HG02763 (cell line): ENCODE measurements around the gene CREB3L2.
"Not testable (repeated sequence)": the region's sequence is repeated elsewhere in the genome, so short reads cannot be mapped to it uniquely, and the experiment has no call there.

Source experiments
- ATAC-seq: cut with Tn5 transposase; IDR thresholded peaks from one replicate; pipeline ENCODE4 v1.9.1; 2021; ENCODE audit warnings: mild to moderate bottlenecking, moderate library complexity; ENCODE audit not compliant: unreplicated experiment

The CREB3L2 gene

DNA sequence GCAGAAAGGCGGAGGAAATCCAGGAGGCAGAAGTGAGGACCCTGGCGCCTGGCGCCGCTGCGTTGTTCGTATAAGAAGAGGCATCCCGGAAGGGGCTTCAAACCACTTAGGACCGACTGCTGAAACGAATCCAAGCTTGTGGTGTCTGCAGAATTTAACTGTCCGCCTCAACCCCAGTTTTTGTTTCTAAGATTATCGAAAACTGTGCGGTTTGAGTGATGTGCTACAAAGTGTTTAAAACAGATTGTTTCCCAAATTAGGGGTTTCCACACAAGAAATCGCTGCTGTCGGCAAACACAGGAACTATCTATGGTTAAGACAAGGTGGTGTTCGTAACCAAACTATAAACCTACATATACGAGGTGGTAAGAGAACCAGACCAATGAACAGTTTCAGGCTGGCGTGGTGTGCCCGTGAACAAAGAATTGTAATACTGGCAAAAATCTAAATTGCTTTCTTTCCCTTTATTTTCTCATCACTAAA is 154.3 kb downstream of the CREB3L2 start:
- no peak for ATAC-seq

DNA sequence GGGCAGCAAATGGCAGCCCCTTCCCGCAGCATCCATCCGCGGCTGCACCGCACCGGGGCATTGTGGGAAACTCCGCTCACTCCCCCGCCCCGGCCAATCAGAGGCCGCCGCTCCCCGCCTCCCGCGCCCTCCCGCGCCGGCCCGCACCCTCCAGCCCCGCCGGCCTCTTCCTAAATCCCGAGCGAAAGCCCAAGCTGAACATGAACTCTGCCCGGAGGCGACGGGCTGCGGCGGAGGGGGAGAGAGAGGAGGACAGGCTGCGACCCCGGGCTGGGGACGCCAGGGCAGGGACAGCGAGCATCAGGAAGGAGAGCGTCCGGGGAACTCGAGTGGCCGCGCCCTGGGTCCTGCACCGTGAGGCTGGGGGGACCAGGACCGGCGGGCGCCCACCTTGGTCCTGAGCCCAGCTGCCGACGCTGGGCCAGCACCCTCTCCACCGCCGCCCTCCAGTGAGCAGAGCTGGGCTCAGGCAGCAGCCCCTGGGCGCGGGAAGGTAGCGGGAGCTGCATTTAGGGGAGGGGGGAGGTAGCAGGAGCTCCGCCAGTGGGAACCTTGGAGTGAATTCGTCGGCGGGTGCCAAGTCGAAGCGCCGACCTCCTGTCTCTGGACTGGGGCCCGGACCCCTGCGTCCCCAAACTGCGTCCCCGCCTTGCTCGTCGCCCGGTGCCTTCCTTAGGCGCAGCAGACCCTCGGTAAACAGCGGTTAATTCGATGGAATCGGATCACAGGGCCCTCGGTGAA is 154.9 kb downstream of the CREB3L2 start, which contains the start of gene DGKI:
Gene DGKI, minus strand, starts transcription at position 148 of the 741 bp plus-strand sequence.
- no peak for ATAC-seq

DNA sequence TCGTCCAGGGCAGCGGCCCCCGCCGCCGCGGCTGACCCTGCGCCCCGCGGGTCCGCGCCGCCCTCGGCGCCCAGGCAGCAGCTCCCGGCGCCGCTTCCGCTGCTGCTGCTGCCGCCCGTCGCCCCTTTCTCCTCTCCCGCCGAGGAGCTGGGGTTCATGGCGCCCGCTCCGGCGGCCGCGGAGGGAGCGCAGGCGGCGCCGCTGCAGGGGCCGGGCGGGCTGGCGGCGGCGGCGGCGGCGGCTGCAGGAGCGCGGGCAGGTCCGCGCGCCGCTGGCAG is 155.4 kb downstream of the CREB3L2 start:
- ATAC-seq = no peak

DNA sequence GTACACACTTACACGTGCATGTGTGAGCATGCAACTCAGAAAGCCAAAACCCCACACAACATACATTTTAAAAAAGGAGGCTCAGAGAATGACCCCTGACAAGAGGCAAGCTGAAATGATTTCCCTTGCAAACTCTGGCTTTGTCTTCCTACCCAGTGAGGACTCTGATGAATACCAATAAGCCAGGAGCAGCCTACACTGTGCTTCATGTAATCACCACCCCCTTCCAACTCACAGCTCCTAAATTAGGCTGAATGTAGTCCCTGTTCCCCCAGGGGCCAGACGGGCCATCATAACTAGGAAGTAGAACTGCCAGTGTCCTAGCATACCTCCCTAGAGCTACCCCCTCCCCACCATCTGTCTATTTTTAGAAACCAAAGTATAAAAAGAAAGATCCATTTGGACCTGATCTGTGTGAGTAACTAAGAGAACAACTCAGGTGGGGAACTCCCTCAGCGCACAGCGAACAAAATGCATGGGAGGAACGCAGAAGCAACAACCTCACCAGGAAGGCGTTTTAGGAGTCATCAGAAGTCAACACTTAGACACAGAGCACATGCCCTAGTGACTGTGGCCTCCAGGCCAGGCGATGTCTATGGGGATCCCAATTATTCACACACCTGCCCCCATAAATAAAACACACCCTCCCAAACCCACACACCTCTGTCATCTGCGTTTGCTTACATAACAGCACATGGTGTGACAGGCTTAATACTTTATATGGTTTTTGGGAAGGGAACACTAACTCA is 157.0 kb downstream of the CREB3L2 start:
- no peak for ATAC-seq

DNA sequence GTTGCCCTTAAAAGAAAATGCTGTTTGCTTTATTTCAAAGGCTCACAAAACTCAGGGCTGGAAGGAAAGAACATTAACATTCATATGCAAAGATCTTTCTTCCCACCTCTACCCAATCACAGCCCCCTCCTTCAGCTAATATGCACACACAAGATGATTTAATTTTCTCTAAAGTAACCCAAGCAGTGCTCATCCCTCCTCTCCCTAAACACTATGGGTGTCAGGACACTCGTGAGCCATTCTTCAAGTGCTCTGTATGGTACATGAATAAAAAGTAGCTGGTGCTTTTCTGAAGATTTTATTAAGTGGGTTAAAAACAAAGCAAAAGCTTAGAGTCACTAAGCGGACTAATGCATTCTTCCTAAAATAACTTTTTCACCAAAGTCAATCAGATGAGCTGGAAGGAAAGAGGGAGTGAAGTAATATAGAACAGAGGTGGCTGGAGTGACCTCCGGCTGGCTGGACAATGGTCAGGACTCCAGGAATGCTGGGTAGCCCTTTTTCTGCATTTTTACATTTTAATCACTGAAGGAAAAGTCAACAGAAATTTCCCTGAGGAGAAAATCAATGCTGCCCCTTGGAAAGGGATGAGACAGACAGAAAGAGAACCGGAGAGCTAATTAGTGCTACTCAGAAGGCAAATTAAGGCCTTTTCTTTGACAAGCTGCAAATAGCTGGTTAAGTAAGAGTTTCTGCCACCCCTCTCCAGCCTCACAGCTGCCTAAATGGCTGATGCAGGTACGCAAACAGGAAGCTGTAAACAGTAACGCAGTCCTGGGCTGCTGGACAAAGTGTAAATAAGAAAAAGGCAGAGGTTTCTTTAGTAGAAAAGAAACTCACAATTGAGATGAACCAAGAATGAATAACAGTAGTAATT is 161.7 kb downstream of the CREB3L2 start:
- ATAC-seq = no peak

DNA sequence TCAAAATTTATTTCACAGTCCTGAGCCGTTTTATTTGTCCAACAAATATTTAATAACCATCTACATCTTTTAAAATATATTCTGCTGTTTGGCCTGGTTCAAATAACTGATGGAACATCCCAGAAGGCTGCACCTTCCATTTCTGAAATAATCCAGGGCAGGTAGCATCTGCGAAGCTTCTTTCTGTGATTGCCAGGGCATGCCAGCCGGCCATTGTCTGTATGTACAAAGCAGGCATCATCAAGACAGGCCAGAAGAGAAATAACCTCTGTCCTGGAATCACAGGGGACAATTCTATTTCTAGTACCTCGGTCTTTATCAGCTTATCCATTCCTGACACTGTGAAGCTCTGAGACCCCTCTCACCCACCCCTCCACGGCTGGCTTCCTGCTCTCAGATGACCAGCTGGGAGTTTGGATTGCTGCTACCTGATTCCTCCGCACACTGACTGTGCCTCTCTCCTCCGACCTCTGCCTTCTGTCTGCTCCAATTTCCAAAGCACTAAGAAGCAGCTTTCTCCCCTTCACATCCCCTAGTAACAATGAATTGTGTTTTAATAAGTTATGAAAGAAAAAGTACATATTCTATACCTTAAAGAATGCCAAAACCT is 163.1 kb downstream of the CREB3L2 start:
- ATAC-seq = no peak

DNA sequence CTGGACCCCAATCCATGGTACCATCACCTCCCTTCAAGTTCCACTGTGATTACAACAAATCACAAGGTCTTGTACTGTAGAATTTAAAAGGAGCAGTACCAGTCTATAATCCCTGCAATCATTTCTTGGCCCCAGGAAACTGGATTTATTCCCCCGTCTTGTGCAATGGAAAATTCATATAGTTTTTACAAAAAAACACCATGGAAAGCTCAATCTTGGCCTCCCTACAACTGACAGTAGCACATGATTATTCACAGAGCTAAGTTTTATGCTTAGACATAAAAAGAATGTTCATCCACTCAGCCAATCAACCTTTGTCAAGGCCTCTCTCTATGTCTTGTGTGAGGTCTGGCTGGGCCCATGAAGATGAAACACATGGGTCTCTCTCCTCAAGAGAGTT is 165.3 kb downstream of the CREB3L2 start:
- ATAC-seq = no peak

DNA sequence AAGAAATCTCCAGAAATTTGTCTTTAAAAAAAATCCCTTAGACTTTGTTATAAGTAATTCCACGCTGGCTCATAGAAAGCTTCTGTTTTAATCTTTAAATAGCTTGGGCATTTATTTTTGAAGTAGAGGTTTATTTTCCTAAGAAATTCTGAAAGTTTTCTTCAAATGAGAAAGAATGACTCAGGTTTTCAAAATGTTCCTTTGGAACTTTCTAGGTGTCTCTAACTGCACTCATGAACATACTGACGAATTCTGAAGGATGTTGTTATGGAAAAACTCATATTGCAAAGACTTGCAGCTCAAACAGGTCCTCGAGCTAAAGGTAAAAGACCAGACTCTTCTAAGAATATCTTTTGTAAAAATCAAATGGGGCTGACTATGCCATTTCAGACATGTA is 165.8 kb downstream of the CREB3L2 start:
- ATAC-seq = no peak

DNA sequence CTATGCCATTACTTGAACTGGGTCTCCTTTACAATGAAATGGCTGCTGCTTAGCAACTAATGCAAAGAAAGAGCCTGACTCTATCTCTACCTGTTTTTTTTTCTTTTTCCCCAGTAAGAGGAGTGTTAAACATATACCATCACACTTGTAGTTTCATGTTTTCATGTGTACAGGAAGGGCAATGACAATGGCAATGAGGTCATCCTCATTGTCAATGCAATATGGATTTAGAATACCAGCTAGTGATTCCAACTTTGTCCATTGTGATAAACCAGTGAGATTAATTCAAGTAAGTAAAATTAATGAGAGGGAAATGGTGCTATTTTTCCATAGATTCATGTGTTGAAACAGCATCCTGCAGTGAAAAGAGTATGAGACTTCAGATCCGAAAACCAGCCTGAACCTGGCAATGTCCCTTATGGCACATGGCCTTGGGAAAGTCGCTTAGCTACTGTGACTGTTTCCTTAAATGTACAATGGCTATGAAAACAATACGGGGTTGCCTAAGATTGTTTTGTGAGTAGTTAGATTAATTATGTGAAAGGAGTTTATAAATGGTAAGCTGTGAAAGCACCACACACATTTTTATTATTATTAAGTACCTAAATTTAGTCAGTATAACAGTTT is 166.3 kb downstream of the CREB3L2 start:
- ATAC-seq = no peak

DNA sequence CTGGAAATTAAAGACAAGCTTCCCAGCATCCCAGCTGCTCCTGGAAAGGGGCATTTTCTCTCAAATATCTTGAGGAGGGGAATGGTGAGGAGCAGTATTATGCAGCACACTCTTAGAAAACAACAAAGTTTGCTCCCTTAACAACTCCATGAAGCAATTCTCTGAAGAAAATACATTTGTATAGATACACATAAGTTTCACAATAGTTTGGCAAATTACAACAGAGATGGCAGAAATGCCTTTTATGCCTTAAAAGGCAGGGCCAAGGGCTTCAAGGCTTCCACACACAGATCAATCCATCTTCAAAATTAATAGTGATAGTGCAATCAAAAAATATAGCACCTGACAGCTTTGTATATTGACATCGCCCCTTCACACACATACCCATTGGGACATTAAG is 167.3 kb downstream of the CREB3L2 start:
- no peak for ATAC-seq

DNA sequence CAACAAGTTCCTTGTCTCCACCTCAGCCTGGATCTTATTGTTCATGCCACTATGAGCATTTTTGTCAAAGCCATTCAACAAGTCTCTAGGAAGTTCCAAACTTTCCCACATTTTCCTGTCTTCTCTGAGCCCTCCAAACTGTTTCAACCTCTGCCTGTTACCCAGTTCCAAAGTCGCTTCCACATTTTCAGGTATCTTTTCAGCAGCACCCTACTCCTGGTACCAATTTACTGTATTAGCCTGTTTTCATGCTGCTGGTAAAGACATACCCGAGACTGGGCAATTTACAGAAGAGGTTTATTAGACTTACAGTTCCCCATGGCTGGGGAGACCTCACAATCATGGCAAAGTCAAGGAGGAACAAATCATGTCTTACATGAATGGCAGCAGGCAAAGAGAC is 168.9 kb downstream of the CREB3L2 start:
- not testable (repeated sequence) for ATAC-seq

DNA sequence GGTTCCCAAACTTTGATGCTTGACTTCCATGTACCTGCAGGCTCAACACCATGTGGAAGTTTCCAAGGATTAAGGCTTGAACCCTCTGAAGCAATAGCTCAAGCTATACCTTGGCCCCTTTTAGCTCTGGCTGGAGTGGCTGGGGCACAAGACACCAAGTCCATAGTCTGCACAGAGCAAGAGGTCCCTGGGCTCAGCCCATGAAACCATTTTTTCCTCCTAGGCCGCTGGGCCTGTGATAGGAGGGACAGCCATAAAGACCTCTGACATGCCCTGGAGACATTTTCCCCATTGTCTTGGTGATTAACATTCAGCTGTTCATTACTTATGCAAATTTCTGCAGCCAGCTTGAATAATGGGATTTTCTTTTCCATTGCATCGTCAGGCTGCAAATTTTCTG is 169.5 kb downstream of the CREB3L2 start:
- no peak for ATAC-seq

DNA sequence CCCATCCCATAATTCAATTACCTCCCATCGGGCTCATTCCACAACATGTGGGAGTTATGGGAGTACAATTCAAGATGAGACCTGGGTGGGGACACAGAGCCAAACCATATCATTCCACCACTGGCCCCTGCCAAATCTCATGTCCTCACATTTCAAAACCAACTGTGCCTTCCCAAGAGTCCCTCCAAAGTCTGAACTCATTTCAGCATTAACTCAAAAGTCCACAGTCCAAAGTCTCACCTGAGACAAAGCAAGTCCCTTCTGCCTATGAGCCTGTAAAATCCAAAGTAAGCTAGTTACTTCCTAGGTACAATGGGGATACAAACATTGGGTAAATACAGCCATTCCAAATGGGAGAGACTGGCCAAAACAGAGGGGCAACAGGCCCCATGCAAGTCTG is 170.3 kb downstream of the CREB3L2 start:
- not testable (repeated sequence) for ATAC-seq

DNA sequence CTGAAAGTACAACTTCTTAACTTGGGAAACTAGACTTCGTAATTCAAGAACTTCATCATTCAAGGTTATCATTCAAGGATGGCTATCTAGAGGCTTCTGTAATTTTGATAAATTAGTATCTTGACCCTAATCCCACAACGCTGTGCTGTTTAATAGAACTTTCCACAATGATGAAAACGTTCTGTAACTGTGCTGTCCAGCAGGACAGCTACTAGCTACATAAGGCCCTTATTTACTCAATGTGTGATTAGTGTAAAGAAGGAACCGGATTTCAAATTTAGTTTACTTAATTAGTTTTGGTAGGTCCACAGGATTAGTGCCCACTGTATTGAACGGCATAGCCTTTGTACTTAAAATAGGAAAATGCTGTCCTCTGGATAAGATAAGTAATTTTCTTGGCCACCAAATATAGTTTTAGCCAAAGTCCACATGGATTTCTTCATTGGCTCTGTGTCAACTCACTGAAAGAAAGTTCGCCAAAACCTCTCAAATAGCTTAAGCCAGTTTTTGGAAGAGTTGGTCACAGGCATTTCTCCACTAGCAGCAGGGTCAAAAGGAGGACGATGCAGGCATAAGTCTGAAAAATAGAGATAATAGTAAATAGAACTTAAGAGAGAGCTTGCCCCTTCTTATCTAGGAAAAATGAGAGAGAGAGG is 172.4 kb downstream of the CREB3L2 start:
- ATAC-seq = no peak

DNA sequence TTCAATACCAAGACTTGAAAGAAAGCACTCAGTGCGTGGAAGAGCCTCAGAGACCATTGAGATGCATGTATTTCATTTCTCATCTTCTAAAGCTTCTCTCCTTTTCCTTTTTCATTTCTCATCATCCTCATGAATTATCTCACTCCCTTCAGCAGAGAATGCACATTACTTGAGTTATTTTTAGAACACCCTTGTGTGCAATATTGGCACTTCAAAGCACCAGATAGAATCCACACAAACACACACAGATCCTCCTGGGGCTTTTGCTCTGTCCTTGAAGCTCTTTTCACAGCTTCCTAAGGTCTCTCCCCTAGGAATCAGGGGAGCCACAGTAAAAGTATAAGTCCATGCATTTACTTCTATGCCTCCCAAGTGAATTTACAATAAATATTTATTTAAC is 173.4 kb downstream of the CREB3L2 start:
- no peak for ATAC-seq

DNA sequence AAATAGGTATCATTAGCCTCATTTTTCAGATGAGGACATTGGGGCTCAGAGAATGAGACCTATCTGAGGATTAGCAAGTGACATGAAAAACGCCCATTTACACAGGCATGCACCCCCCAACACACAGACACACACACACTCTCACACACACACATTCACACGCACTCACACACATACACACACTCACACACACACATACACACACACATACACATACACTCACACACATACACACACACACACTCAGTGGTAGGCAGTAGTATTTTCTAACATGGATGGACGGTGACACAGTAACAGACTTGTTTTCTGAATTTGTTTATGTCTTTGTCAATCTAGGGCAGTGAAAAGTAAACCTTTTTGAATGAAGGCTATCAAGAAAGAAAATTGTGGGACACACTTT is 176.4 kb downstream of the CREB3L2 start:
- no peak for ATAC-seq
